Hematopoietic multipotent progenitor cell treated with erythropoietin and hydrocortisone succinate and interleukin-3 and kit ligand, for 17 days (in vitro differentiated cells): ENCODE measurements around the gene USP25.

Experiments
- DNase-seq: peaks from one replicate; pipeline ENCODE4 v3.0.0-alpha.2; 2015; ENCODE audit warnings: low spot score

Gene USP25

GRCh38 chr21:15809818-15810217 lies 80.0 kb downstream of the USP25 start:
- no peak for DNase-seq

DNA sequence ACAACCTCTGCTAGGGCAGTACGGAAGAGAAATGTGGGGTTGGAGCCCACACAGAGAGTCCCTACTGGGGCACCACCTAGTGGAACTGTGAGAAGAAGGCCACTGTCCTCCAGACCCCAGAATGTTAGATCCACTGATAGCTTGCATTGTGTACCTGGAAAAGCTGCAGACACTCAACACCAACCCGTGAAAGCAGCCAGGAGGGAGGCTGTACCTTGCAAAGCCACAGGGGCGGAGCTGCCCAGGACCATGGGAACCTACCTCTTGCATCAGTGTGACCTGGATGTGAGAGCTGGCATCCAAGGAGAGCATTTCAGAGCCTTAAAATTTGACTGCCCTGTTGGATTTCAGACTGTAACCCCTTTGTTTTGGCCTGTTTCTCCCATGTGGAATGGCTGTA lies 85.5 kb downstream of the USP25 start:
- no peak for DNase-seq

GRCh38 chr21:15820327-15820726 lies 90.5 kb downstream of the USP25 start:
- DNase-seq: no peak

DNA sequence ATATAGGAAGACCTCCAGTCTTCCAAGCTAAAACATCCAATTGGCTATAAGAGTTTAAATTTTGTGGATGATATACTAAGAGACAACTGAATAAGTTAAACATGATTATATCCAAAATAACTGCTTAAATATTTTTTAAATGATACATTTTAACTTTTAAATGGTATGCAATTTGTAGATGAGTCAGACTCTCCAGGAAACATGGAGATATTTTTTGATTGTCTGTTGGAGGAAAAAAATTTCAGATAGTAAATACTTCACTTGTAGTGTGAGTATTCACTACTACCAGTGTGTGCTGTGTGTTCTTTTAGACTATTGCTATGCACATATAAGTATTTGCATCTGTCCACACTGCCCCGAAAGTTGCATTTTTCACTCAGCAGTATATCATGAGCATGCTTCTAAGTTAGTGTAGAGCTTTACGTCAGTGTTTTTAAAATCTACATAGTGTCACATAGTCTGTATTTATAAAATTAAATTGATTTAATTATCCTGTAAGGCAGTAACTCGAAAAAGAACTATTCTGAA lies 91.1 kb downstream of the USP25 start:
- no peak for DNase-seq

DNA sequence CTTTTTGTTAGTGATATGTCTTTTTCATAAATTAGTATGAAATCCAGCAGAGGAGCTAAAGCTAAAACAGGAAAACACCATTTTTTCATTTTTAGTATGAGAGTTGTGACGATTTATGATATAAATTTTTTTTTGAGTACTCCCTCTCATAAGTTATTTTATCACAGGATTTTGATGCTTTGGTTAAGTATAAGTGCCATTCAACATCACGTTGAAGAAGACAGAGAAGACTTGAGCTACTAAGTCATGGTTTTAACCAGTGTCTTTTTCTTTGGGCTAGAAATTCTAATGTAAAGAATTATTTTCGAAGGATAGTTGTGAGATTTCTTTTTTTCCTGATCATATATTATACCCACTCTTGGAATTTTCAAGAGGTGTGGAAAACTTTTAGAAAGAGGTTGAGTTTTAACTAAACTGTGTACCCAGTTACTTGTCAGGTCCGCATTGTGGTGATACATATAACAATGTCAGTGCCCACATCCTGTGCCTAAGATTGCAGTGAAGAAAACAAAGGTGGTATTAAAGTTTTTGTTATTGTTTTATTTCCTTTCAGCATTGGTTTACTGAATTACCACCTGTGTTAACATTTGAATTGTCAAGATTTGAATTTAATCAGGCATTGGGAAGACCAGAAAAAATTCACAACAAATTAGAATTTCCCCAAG lies 93.8 kb downstream of the USP25 start:
- DNase-seq: no peak

DNA sequence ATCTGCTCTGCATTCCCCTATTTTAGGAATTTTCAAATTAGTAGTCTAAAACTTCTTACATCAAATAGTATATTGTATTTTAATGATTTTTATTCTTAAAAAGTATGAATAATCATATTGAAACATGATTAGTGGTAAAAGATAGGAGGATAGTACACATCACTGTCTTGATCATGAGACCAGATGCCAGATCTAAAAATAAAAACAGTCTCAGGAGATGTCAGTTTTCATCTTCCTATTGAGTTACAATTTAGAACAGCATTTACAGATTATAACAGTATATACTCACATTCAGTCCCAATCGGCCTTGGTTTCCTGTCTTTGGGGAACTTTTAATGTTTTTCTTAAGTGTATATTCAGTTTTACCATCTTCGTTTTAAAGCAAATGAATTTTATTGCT lies 95.9 kb downstream of the USP25 start:
- no peak for DNase-seq

DNA sequence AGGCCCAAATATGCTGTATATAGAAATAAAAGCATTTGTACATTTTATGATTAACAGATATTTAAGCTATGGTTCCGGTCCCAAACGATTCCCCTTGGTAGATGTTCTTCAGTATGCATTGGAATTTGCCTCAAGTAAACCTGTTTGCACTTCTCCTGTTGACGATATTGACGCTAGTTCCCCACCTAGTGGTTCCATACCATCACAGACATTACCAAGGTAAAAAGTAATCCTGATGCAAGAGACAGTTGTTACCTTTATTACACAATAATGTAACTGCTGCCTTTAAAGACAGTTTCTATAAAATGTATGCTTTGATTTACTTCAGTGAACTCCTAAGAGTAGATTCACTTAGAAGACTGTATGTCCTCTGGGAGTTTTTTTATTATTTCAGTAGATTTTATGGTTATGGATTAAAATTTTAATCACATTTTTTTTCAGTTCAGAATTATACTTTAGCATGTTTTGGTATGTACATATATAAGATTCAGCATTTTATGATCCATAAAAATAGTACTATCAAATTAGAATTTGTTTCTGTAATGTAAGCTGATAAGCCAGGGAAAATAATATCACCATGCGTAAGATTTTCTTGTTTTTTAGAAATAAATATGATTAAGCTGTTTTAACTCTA lies 96.5 kb downstream of the USP25 start:
- DNase-seq: peak; percentile 65

DNA sequence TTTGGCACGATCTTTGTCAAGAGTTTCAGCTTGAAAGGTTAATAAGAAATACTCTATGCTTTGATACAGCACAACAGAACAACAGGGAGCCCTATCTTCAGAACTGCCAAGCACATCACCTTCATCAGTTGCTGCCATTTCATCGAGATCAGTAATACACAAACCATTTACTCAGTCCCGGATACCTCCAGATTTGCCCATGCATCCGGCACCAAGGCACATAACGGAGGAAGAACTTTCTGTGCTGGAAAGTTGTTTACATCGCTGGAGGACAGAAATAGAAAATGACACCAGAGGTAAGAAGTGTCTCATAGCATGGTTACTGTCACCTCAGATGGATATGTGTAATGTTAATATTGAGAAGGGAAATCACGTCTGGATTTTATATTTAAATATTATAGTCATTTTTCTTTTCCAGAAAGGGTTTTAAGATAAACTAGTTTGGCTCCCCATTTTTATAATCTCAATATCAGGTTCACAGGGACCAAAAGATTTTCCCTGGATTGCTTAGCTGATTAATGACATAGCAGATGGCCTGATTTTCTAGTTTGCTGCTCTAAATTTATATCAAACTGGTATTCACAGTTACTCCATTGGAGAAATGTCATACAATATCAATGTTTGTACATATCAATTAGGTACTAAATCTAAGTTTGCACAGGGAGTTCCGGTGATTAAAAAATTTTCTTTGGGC lies 97.3 kb downstream of the USP25 start:
- DNase-seq: no peak

DNA sequence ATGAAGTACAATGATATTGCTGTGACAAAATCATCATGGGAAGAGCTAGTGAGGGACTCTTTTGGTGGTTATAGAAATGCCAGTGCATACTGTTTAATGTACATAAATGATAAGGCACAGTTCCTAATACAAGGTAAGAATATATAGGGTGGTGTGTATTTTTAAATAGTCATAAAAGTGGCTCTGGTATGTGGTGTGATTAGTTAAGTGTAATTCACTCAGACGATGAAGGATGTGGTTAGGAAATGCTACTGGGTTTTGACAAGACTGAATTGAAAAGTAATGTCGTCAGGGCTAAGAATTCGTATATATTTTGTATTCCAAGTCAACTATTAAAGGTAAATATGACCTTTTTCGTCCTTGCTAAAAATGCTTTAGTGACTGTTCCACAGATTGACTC lies 101.7 kb downstream of the USP25 start:
- no peak for DNase-seq

DNA sequence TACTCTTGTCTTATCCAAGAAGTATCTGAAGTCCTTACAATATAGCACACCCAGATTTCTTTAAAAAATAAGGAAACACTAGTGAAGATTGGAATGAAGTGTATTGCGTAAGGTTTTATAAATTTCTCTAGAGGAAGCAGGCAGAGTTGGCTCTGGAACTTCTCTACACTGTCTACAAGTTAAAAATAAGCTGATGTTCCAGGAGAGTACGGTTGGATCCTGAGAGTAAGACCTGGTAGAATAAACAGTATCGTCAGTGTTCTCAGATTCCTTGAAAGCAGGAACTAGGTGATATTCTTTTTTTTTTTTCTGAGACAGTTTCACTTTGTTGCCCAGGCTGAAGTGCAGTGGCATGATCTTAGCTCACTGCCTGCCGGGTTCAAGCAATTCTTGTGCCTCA lies 107.9 kb downstream of the USP25 start:
- DNase-seq: no peak

DNA sequence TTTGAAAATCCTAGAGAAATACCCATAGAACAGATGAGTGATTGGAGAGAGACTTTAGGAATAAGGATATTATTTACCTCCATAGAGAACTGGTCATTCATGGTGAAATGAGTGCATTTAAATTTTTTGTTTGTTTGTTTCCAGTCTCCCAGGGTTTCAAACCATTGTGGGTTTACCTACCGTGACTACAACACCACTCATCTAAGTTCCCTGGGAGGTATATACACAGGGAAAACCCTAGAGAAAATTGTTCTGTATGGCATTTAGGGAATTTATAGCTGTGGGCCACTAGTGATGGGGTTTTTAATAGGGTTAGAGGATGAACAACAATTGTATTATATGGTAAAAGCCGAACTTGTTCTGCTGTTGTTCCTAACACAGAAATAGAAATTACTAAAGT lies 109.2 kb downstream of the USP25 start:
- no peak for DNase-seq

GRCh38 chr21:15839601-15840000 lies 109.8 kb downstream of the USP25 start:
- DNase-seq: no peak

- no peak for DNase-seq
Measured at GRCh38 chr21:15840406-15840805, 110.6 kb downstream of the USP25 start.

DNA sequence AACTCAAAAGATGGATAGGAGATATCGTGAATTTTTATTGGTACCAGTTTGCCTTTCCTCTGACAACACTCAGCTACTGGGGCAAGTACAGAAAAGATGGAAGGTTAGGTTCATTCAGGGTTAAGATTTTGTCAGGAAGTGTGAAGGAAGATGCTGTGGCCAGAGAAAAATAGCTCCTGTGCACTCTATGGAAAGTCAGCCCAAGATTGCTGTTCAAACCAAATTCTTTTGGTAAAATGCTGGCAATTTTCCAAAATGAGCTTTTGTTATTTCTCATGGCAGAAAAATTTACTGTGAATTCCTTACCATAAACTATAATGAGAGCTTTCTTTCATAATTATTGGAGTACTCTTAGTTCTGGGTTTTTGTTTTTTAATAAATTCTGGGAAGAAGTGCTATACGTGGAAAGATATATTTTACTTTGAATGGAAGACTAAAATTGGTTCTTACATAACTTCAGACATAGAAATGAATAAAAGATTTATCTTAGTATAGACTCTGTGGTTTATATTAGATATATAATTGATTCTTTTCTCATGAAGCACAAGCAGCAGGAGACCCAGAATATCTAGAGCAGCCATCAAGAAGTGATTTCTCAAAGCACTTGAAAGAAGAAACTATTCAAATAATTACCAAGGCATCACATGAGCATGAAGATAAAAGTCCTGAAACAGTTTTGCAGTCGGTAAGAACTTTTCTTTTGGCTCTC lies 112.2 kb downstream of the USP25 start:
- DNase-seq: no peak

- no peak for DNase-seq
Measured at GRCh38 chr21:15842565-15842880, 112.7 kb downstream of the USP25 start.

DNA sequence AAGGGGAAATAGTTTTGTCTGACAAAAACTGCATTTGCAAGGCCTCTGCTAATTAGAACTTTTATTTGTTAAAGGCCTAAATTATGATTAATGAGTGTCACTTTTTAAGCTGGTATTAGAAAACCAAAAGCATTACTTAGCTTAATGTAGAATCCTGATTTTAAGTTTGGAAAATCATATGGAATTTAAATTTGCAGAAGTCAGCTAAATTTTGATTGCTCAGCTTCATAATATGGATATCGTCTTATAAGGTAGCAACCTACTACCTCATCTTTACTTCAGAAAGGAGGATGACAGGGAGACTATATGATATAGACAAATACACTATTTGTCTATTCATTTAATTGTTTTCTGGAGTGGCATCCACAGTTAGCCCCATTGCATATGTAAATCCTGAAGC lies 114.0 kb downstream of the USP25 start:
- no peak for DNase-seq

- no peak for DNase-seq
Measured at GRCh38 chr21:15848634-15849560, 119.1 kb downstream of the USP25 start.

- no peak for DNase-seq
Measured at GRCh38 chr21:15849927-15850326, 120.1 kb downstream of the USP25 start.

- no peak for DNase-seq
Measured at GRCh38 chr21:15850645-15851044, 120.9 kb downstream of the USP25 start.

- no peak for DNase-seq
Measured at GRCh38 chr21:15852146-15852545, 122.4 kb downstream of the USP25 start.

DNA sequence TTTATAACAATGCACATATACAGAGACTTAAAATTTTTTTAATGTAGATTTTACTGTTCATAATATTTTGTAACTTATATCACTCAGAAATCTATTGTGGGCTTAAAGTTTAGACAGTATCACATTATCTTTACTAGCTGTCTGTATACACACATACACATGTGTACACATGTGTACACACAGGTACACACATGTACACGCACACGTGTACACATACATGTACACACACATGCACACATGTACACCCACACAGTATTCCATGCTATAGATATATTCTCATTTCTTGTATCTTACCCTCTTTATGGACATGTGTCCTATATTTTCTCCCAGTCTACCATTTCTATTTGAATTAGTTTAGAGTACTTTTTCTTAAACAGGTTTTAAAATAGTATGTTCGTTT lies 123.3 kb downstream of the USP25 start:
- DNase-seq: no peak

GRCh38 chr21:15856813-15857212 lies 127.0 kb downstream of the USP25 start:
- no peak for DNase-seq
